Lower lobe of right lung (tissue), 2 donors: ENCODE data around the gene PTPRK. TPM values are rescaled to one million over a fixed set of nuclear protein-coding genes. Genes with fewer than 3 reads are reported as not detected.

ENCODE experiments used
- ATAC-seq, 2 donors: fragments of 200-7000 bp; cut with Tn5 transposase; one replicate each; pipeline ENCODE4 v1.9.1; 2020 to 2022; ENCODE audit warnings: mild to moderate bottlenecking in 2 of 2, moderate library complexity in 2 of 2
- DNase-seq: peaks from one replicate; pipeline ENCODE4 v3.0.0-alpha.2; 2020
- H3K27ac ChIP-seq: fragments of 200-600 bp; one replicate; pipeline ENCODE4 v1.8.0; 2022
- H3K27me3 ChIP-seq: fragments of 200-600 bp; one replicate; pipeline ENCODE4 v1.8.0; 2022; ENCODE audit warnings: low read depth
- H3K36me3 ChIP-seq: fragments of 200-600 bp; one replicate; pipeline ENCODE4 v1.8.0; 2022; ENCODE audit warnings: mild to moderate bottlenecking
- H3K4me1 ChIP-seq: fragments of 200-600 bp; one replicate; pipeline ENCODE4 v1.8.0; 2022
- H3K4me3 ChIP-seq: fragments of 200-600 bp; one replicate; pipeline ENCODE4 v1.8.0; 2022; ENCODE audit warnings: mild to moderate bottlenecking
- H3K9me3 ChIP-seq: fragments of 200-600 bp; one replicate; pipeline ENCODE4 v1.8.0; 2022
- CTCF ChIP-seq: fragments of 200-600 bp; IDR thresholded peaks from one replicate; pipeline ENCODE4 v1.8.0; 2022; ENCODE audit warnings: antibody characterized with exemption, mild to moderate bottlenecking
- intact Hi-C: fragments of 100-400 bp; cut with DNase I; formaldehyde crosslinking; loops from one replicate; pipeline ENCODE4 v1.11.0; 2022
- total RNA-seq: library from RNA; stranded (reverse); fragmentation: NEBNext Ultra II Directional; extraction: Animal tissue kit (Norgen Biotek cat#: 25700); gene quantifications from one replicate; pipeline ENCODE4 v1.2.1, GENCODE V29; 2021
- donor health status: DM: no; HTN: yes; CAD: no; lungs with severe emphysema.

PTPRK gene
- total RNA-seq, 1 donor from 2014 or later, result 62.7 TPM

- peaks cover 37% of the 10 kb centered on the region for H3K4me1 ChIP-seq
- ATAC-seq (no peak), DNase-seq (no peak)
- TF ChIP-seq CTCF, result no peak
- H3K4me3 ChIP-seq, result no peak overlapping the region
- no peaks in the 10 kb centered on the region for H3K36me3 ChIP-seq
- no peaks in the 10 kb centered on the region for H3K27me3 ChIP-seq
- H3K27ac ChIP-seq, result no peak overlapping the region
- intact Hi-C loops, result no loop called here
- no peaks in the 10 kb centered on the region for H3K9me3 ChIP-seq
Measured at GRCh38 chr6:128509709-128510108, 10.7 kb downstream of the PTPRK start.

GRCh38 chr6:128508588-128509296 is 11.7 kb downstream of the PTPRK start:
- no peak for TF ChIP-seq CTCF
- no peak for DNase-seq
- Histone ChIP-seq H3K4me3 (no peak overlapping the region), H3K27me3 (no peaks in the 10 kb centered on the region), H3K27ac (no peak overlapping the region), H3K36me3 (no peaks in the 10 kb centered on the region), H3K9me3 (no peaks in the 10 kb centered on the region), H3K4me1 (peaks cover 36% of the 10 kb centered on the region)
- ATAC-seq, result no peak
- intact Hi-C loops, result no loop called here

- no peak for TF ChIP-seq CTCF
- intact Hi-C loops, result no loop called here
- no peaks in the 10 kb centered on the region for H3K9me3 ChIP-seq
- H3K27ac ChIP-seq, result no peak overlapping the region
- no peaks in the 10 kb centered on the region for H3K27me3 ChIP-seq
- H3K36me3 ChIP-seq, result no peaks in the 10 kb centered on the region
- H3K4me3 ChIP-seq, result no peak overlapping the region
- DNase-seq, result no peak
- no peak for ATAC-seq
- peaks cover 36% of the 10 kb centered on the region for H3K4me1 ChIP-seq
Measured at GRCh38 chr6:128507337-128508310, 12.8 kb downstream of the PTPRK start.

GRCh38 chr6:128505603-128506002 is 14.8 kb downstream of the PTPRK start:
- Histone ChIP-seq H3K9me3 (no peaks in the 10 kb centered on the region), H3K27me3 (no peaks in the 10 kb centered on the region), H3K4me3 (no peak overlapping the region), H3K36me3 (no peaks in the 10 kb centered on the region), H3K27ac (no peak overlapping the region), H3K4me1 (peaks cover 30% of the 10 kb centered on the region)
- DNase-seq, result no peak
- ATAC-seq, result no peak
- intact Hi-C loops, result no loop called here
- no peak for TF ChIP-seq CTCF

GRCh38 chr6:128504003-128504654 is 16.3 kb downstream of the PTPRK start:
- DNase-seq (no peak), ATAC-seq (peak; percentile 82 to 87)
- H3K4me3 ChIP-seq, result no peak overlapping the region
- intact Hi-C loops, result no loop called here
- H3K9me3 ChIP-seq, result no peaks in the 10 kb centered on the region
- no peak overlapping the region for H3K27ac ChIP-seq
- no peak for TF ChIP-seq CTCF
- H3K4me1 ChIP-seq, result peaks cover 36% of the 10 kb centered on the region
- no peaks in the 10 kb centered on the region for H3K36me3 ChIP-seq
- no peaks in the 10 kb centered on the region for H3K27me3 ChIP-seq
